GM12864 (cell line): ENCODE data around the gene IMPDH1.

Source experiments
- DNase-seq: peaks from one replicate; pipeline ENCODE4 v3.0.0-alpha.2; 2011; ENCODE audit warnings: low read depth
- H3K4me3 ChIP-seq: 2 replicates; pipeline ENCODE4 v1.5.1; 2011; ENCODE audit warnings: mild to moderate bottlenecking, low read depth, low read length, control low read depth
- TF ChIP-seq, protein P1 (sequence below): IDR thresholded peaks from 2 replicates; pipeline ENCODE4 v1.5.1; 2011; ENCODE audit warnings: low read depth, mild to moderate bottlenecking, moderate library complexity, low read length, control low read depth, inconsistent platforms; ENCODE audit errors: missing control alignments

The IMPDH1 gene

DNA sequence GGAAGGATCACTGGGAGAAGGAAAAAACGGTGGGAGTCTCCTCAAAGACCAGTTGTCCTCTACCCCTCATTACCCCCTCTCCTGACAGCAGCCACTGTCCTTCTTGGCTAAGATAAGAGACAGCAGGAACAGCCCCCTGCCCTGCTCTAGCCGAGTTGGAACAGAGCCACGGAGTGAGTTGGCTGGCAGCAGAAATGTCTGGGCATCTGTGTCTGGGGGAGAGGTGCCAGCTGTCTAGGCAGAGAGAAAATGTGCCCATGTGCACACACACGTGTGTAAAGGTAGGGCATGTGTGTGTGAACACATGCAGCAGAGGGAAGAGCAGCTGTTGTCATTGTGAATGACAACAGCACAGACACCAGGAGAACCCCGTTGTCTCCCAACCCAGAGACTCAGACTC is 36.5 kb upstream of the IMPDH1 start:
- TF ChIP-seq, protein P1, sequence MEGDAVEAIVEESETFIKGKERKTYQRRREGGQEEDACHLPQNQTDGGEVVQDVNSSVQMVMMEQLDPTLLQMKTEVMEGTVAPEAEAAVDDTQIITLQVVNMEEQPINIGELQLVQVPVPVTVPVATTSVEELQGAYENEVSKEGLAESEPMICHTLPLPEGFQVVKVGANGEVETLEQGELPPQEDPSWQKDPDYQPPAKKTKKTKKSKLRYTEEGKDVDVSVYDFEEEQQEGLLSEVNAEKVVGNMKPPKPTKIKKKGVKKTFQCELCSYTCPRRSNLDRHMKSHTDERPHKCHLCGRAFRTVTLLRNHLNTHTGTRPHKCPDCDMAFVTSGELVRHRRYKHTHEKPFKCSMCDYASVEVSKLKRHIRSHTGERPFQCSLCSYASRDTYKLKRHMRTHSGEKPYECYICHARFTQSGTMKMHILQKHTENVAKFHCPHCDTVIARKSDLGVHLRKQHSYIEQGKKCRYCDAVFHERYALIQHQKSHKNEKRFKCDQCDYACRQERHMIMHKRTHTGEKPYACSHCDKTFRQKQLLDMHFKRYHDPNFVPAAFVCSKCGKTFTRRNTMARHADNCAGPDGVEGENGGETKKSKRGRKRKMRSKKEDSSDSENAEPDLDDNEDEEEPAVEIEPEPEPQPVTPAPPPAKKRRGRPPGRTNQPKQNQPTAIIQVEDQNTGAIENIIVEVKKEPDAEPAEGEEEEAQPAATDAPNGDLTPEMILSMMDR, result no peak
- H3K4me3 ChIP-seq, result no peak overlapping the region
- DNase-seq, result no peak

- H3K4me3 ChIP-seq, result no peak overlapping the region
- no peak for DNase-seq
- TF ChIP-seq, protein P1, result no peak
Measured at GRCh38 chr7:128443831-128444600, 34.2 kb upstream of the IMPDH1 start.

- TF ChIP-seq, protein P1, result no peak
- no peak for DNase-seq
- H3K4me3 ChIP-seq, result no peak overlapping the region
Measured at GRCh38 chr7:128442356-128442755, 32.6 kb upstream of the IMPDH1 start.

DNA sequence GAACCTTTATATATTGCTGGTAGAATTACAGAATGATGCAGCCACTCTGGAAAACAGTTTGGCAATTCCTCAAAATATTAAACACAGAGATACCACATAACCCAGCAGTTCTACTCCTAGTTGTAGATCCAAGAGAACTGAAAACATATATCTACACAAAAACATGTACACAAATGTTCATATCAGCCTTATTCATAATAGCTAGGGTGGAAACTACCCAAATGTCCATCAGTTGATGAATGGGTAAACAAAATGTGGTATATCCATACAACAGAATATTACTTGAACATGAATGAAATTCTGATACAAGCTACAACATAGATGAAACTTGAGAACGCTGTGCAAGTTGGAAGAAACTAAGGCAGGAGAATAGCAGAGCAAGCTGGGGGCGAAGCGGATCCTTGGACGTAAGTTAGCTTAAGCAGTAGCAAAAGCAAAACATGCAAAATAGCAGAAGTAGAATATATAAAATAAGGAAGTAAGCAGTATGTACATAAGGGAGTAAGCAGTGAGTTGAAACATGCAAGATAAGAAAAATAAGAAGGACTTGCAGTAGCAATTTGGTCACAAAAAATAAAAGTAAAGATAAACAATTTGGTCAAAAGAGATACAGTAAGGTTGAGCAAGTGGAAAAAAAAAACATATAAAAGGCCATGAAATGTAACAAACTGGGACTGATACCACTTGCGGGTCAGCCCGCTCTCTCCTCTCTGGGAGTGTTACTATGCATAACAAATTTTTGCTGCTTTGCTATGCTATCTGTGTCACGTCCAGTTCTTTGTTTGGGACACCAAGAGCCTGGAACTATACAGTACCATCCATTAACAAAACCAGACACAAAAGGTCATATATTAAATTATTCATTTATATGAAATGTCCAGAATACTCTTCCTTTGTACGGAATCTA is 27.9 kb upstream of the IMPDH1 start:
- no peak overlapping the region for H3K4me3 ChIP-seq
- TF ChIP-seq, protein P1, result no peak
- DNase-seq, result no peak

DNA sequence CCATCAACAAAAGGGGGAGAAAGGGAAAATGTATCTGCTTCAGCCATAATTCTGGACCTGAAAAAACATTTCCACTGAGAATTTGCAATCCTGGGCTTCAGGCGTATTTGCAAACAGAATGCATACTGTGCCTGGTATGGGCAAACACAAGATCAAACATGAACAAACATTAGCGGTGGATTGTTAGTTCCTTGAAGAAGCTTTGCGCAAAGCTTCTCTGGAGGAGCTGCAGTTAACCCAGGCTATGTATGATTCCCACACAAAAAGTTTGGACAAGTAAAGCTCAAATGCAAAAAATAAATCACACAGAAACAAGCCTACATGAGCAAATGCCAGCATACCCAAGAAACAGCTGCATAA is 25.5 kb upstream of the IMPDH1 start:
- no peak overlapping the region for H3K4me3 ChIP-seq
- TF ChIP-seq, protein P1, result no peak
- DNase-seq, result no peak

DNA sequence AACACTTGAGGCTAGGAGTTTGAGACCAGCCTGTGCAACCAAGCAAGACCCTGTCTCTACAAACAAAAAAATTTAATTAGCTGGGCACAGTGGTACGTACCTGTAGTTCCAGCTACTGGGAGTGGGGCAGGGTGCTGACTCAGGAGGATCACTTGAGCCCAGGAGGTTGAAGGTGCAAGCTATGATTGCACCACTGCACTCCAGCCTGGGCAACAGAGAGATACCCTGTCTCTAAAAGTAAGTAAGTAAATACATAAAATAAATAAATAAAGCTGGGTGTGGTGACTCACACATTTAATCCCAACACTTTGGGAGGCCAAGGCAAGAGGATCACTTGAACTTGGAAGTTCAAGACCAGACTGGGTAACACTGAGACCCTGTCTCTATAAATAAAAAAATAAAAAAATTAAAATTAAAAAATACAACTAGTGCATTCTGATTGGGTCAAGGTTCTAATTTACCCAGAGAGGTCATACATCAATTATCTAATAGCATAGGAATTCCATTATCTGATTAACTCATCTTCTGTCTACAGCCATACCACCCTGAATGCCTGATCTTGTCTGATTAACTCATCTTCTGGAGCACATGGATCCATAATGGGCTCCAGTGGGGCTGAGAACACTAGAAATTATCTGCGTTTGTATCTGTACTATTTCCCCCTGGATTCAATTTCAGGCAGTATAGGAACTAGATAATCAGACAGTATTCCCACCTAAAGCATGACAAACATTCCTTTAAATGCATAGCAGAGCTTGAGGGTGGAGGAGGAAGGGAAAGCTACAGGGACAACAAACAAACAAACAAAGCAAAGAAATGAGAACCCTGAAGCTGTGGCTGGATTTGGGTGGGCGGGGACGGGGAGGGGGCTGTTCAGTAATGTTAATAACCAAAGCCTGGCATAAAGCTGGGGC is 24.9 kb upstream of the IMPDH1 start:
- TF ChIP-seq, protein P1, result no peak
- no peak for DNase-seq

More for the DNA sequence above, 24.9 kb upstream of the IMPDH1 start:
- H3K4me3 ChIP-seq, result no peak overlapping the region
